Raji (cell line): ENCODE data around the gene KSR2.

Experiments
- POLR2A ChIP-seq: IDR thresholded peaks from 2 replicates; pipeline ENCODE4 v1.6.1; 2011; ENCODE audit warnings: low read depth, low read length, control low read depth; ENCODE audit not compliant: insufficient read depth

The KSR2 gene

DNA sequence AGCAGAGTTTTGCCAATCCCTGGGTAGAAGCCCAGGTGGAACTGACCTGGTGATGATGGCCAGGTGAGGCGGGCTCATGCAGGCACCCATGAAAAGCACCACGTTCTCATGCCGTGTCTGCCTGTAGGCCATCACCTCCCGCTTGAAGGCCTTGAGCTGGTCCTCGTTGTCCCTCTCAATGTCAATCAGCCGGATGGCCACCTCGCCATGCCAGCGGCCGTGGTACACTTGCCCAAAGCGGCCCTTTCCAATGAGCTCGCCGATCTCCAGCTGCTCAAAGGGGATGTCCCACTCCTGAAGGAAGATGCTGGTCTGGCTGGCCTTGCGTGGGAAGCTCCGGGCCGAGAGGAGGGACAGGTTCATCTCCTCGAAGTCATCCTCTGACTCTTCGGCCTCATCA, 444.0 kb downstream of the KSR2 start:
- TF ChIP-seq POLR2A: no peak

GRCh38 chr12:117523971-117524370, 444.8 kb downstream of the KSR2 start:
- TF ChIP-seq POLR2A: no peak

DNA sequence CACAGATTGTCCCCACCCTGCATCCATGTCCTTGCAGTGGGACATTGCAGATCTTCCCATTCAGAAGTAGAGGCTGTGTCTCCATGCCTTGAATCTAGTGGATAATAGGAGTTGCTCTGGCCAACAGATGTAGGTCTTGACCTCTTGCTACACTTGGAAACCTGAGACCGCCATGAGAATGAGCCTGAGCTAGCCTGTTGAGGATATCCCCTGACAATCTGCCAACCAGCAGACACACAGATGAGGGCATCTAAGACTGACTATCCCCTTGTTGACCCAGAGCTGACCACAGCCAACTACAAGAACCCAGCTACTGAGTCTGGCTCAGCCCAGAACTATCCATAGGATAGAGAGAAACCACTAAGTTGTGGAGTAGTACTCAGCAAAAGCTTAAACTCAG, 446.2 kb downstream of the KSR2 start:
- TF ChIP-seq POLR2A: no peak

- TF ChIP-seq POLR2A: no peak
Observed at GRCh38 chr12:117521867-117522266, 446.9 kb downstream of the KSR2 start.

DNA sequence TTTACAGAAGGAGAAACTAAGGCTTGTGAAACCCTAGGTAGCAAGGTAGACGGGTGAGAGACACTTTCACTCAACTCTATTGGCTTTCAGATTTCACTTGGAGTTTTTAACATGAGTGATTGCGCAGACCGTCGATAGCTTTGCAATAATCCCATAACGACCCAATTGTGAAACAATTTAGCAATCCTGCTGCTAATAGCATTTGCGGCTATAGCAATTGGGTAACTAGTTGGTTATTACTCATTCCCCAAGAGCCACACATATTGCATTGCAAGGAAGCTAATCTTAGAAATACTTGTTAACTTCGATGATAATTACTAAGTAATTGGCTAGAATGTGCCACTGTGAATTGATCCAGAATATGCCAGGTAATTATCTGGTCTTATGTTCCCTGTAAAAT, 447.4 kb downstream of the KSR2 start:
- no peak for TF ChIP-seq POLR2A

DNA sequence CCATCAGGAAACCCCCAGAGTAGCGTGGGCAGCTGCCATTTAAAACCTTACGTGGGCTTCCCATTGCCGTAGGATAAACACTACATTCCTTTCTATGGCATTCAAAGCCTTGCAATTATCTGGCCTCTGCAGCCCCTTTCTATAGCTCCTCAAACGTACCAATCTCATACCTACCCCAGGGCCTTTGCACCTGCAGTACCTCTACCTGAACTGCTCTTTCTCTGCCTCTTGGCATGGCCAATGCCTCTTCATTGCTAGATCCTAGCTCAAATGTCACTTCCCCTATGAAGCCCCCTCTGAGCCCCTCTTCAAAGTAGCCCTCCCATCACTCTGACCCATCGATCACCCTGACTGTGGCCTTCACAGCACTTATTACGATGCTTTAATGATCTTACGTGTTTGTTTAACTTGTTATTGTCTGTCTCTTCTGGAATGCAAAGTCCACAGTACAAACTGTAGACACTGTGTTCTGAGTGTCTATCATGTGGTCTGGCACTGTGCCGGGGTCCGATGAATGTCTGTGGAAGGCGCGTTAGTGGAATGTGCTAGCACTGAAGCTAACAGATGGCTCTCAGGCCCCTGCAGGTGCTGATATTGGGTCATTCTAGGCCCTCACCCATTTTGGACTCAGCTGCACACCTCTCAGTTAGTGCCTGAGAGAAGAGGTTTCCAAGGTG, 450.1 kb downstream of the KSR2 start:
- no peak for TF ChIP-seq POLR2A

GRCh38 chr12:117517219-117517739, 451.5 kb downstream of the KSR2 start:
- no peak for TF ChIP-seq POLR2A

DNA sequence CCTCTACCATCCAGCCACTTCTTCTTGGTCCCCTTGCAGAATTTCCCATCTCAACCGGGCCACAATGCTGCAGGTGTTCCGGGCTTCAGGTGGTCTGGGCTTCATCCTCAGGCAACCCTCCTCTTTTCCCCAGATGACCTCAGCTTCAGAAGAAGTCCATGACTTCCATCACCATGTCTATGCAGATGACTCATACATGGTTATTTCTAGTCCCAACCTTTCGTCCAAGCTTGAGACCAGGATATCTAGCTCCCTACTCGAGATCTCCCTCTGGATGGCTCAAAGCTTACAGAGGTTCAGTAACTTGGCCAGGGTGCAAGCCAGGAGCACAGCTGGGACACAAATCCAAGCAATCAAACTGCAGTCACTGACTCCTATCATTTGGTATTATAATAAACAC, 452.8 kb downstream of the KSR2 start:
- TF ChIP-seq POLR2A: no peak

DNA sequence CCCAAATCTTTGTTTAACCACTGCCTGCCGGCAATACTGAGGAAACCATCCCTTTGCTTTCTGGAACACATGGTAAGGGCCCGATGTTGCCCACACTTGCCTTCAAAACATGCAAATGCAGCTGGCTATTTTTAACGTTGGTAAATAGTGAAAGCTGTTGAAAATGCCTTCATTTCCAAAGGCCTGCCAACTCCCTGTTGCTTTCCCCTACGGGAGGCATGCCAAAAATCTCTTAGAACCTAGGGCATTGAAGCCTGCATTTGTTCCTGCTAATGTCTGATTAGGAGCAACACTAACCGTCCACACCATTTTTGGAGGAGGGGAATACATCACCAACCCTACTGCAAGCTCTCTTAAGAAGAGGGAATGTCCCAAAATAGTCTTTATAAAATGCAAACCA, 454.8 kb downstream of the KSR2 start:
- no peak for TF ChIP-seq POLR2A

- no peak for TF ChIP-seq POLR2A
Observed at GRCh38 chr12:117513353-117513752, 455.4 kb downstream of the KSR2 start.

GRCh38 chr12:117508468-117508867, 460.3 kb downstream of the KSR2 start:
- TF ChIP-seq POLR2A: no peak

GRCh38 chr12:117507548-117507947, 461.2 kb downstream of the KSR2 start:
- TF ChIP-seq POLR2A: no peak

GRCh38 chr12:117506333-117506732, 462.5 kb downstream of the KSR2 start:
- TF ChIP-seq POLR2A: no peak

- no peak for TF ChIP-seq POLR2A
Observed at GRCh38 chr12:117502633-117503032, 466.2 kb downstream of the KSR2 start.

DNA sequence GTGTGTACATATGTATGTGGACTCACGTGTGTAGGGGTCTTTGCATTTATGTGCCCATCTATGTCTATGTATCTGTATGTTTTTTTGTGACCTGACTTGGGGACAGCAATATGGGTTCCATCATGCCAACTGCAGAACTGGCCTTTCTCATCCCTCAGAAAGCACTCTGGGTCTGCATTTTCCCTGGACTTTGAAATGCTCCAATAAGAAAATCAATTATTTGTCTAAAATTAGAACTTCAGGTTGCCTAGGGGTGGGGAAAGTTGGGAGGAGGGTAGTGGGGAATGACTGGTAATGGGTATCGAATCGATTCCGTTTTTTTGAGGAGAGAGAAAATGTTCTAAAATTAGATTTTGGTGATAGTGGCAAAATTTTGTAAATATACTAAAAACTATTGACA, 466.6 kb downstream of the KSR2 start:
- TF ChIP-seq POLR2A: no peak

DNA sequence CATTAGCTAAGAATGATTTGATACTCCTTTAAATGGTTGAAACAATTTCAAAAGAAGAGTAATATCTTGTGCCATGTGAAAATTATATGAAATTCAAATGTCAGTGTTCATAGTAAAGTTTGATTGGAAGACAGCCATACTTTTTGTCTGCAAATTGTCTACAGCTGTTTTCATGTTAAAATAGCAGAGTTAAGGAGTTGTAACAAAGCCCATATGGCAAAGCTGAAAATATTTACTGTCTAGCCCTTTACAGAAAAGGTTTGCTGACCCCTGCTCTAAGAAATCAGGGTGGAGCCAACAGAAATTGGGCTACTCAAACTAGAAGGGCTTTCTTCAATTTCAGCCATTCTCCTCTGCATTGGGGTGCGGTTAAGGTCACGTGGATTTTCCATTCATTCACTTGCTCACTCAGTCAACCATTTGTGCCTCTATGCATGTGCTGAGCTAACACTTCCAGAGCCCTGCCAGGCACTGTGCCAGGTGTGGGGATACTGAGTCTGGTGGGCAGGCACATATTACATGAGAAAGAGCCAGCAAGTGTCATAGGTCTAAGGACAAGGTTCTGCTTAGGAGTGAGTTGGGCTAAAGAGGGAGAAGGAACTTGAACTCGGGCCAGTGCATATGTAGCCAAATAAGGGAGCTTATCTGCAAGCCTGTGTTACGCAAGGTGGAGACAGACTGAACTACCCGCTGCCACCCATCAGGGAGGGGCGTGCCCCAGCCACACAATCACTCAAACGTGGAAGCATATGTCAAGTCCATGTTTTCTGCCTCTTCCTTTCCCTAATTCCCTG, 467.5 kb downstream of the KSR2 start:
- no peak for TF ChIP-seq POLR2A

GRCh38 chr12:117499759-117500485, 468.9 kb downstream of the KSR2 start:
- TF ChIP-seq POLR2A: no peak
